Fibroblast of upper back skin (primary cell): ENCODE results near the gene FOXO4.
A peak's percentile ranks its signal among the peaks of the same experiment; 100 is the strongest.

Experiments used
- DNase-seq: peaks from one replicate; pipeline ENCODE4 v3.0.0-alpha.2; 2013

FOXO4 gene

DNA sequence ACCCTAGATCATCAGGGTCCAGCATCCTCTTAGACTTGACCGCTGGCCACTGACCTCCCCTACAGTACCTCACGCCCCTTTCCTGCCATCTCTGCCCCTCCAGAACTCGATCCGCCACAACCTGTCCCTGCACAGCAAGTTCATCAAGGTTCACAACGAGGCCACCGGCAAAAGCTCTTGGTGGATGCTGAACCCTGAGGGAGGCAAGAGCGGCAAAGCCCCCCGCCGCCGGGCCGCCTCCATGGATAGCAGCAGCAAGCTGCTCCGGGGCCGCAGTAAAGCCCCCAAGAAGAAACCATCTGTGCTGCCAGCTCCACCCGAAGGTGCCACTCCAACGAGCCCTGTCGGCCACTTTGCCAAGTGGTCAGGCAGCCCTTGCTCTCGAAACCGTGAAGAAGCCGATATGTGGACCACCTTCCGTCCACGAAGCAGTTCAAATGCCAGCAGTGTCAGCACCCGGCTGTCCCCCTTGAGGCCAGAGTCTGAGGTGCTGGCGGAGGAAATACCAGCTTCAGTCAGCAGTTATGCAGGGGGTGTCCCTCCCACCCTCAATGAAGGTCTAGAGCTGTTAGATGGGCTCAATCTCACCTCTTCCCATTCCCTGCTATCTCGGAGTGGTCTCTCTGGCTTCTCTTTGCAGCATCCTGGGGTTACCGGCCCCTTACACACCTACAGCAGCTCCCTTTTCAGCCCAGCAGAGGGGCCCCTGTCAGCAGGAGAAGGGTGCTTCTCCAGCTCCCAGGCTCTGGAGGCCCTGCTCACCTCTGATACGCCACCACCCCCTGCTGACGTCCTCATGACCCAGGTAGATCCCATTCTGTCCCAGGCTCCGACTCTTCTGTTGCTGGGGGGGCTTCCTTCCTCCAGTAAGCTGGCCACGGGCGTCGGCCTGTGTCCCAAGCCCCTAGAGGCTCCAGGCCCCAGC is 5.2 kb downstream of the FOXO4 start:
- DNase-seq, result no peak

DNA sequence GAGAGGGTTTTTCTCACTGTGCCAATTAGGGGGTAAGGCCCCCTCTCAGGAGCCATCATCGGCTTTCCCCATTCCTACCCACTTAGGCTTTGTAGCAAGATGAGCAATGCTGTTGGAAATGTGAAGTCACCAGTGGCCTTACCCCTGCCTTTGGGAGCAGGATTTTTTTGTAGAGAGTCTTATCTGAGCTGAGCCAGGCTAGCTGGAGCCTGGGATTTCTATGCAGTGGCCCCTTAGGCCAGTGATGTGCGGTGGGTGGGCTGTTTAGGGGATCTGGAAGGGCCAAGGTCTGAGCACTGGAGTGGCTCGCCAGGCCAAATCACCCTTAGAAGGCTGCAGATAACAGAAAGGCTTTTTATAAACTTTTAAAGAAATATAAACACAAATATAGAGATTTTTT is 6.6 kb downstream of the FOXO4 start:
- no peak for DNase-seq

DNA sequence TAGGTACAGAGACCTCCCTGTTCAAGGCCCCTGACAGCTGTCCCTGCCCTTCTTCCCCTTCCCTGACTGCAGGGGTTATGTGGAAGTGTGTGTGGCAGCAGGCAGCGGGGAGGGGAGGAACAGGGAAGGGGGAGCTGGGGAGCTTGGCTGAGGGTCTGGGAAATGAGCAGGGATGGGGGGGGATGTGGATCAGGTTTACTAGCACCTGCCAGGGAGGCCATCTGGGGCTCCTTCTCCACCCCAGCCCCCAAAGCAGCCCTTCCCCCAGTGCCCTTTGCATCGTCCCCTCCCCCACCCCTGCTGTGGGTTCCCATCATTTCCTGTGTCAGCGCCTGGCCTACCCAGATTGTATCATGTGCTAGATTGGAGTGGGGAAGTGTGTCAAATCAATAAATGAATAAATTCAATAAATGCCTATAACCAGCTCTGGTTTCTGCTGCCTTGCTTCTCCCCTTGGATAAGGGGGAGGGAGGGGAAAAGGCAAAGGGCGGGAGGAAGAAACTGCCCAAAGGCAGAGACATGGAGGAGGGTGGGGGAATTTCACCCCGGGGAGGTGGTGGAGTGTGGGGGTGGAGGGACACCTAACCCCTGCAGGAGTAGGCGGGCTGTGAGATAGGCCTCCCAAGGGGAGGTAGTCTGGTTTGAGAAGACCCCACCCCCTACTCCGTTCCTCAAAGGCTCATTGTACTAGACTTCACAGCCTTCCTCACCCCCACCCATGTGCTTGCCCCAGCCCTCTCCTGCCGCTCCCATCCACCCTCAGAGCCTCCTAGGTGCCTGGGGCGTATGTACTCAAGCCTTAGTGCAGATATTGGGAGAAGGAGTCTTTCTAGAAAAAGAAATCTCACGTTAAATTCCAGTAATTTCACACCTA is 7.7 kb downstream of the FOXO4 start:
- DNase-seq, result no peak

DNA sequence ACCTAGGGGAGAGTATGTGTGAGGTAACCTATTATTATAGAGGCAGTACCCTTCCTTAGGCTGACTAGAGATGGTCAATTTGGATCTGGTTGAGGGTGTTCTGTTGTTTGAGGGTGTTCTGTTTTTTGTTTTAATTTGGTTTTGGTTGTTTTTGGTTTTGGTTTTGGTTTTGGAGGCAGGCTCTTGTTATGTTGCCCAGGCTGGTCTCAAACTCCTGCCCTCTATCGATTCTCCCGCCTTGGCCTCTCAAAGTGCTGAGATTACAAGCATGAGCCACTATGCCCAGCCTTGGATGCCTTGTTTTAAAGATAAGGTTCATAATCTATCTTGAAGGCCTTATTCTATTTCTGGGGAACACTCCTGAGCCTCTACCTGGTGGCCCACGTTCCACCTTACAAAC is 10.0 kb downstream of the FOXO4 start:
- DNase-seq, result no peak

DNA sequence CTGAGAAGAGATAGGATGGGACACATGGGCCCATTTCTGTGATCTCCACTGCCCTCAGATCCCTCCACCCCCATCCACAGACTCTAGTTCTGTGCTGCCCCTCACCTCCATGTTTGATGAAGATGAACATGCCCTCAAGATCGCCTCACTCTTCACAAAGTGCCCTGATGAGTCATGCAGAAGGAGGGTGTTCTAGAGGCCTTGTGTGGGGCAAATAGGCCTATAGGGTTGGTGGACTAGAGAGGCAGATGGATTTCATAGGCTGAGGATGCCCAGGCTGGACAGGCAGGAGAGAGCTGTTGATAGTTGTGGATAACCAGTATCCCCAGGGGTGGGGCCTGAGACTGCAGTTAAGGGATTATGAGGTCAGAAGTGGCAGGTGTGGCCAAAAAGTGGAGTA is 10.8 kb downstream of the FOXO4 start, which contains the start of gene CXorf65:
Gene CXorf65 (minus strand): TSS at position 314 of the 400 bp plus-strand sequence. CDS start 184 bp downstream, at position 130.
- no peak for DNase-seq

DNA sequence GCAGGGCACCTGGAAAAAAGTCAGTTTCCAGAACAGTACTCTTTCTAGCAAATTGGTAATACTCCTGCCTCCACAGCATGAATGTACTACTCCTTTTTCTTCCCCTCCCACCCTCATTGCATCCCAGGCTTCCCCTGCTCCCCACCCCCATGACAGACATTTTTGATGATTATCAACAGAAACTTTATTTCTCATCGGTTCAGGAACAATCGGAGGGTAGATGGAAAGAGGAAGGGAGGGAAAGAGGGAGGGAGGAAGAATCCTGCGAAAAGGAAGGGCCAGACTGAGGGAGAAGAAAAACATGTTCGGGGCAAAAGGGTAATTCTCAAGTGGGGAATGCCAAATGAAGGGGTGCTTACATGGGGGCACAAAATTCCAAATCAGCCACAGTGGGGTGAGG is 11.6 kb downstream of the FOXO4 start:
- DNase-seq, result no peak

DNA sequence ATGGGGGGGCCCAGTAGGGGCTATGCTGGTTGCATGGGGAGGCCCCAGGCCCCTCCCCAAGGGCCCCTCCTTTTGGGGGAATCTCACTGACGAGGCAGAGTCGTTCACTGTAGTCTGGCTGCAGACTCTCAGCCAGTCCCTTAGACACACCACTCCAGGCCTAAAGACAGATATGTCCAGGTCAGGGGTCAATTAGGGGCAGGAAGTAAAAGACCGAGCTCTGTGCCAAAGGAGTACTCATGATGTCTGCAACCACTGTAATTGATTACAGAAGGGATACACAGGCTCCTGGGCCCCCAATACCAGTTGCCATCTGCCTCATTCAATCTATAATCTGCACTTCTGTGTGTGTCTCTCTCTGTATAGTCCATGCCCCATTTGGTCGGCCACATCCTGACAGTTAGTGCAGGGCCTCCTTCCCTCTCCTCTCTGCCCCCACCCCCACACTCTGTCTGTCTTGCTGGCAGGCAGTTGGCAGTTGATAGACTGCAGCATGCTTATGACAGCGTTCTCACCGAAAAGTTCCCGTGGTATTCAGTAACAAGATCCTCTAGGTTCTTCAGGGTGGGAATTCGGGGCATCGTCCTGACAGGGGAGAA is 12.2 kb downstream of the FOXO4 start:
- no peak for DNase-seq

DNA sequence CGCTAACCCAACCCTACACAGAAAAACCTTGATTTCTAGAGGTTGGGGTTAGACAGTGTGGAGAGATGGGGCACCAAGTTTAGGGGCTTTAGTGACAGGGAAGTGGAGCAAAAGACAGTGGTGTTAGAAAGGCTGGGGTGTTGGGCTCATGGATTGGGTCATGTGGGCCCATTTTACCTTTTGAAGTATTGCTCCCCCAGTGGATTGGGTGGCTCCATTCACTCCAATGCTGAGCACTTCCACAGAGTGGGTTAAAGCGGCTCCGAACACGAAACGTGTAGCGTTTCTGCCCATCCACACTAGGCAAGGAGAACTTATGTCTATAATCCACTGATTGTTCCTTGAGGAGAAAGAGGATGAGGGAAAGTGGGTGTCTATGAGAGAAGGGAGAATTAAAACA is 13.4 kb downstream of the FOXO4 start:
- no peak for DNase-seq

DNA sequence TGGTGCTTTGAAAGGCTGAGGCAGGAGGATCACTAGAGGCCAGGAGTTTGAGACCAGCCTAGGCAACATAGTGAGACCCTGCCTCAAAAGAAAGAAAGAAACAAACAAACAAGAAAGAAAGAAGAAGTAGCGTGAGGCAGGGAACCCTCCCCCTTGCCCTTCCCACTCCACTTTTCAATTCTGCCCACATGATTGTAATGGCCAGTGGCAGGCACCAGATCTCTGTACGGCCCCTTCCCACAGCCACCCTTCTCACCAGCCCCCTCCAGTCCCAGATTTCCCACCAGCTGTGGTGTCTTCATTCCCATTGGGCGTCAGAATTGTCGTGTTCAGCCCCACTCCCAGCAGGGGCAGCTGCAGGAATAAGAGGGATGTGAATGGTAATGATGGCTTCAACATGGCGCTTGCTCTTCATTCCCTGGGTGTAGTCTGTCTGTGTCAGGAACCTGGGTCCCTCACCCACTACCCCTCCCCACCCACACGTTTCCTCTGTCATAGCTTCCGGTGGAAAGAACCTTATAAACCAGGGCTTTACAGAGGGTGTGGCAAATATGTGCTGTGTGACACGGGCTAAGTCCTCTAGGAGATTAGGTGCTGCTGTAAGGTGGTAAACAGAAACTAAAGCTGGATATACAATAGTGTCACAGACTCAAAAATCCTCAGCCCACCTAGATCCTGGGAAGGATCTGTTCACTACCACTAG is 15.6 kb downstream of the FOXO4 start, which contains the start of gene IL2RG:
Gene IL2RG (minus strand): TSS at position 437 of the 703 bp plus-strand sequence. CDS start 38 bp downstream, at position 399.
- no peak for DNase-seq

DNA sequence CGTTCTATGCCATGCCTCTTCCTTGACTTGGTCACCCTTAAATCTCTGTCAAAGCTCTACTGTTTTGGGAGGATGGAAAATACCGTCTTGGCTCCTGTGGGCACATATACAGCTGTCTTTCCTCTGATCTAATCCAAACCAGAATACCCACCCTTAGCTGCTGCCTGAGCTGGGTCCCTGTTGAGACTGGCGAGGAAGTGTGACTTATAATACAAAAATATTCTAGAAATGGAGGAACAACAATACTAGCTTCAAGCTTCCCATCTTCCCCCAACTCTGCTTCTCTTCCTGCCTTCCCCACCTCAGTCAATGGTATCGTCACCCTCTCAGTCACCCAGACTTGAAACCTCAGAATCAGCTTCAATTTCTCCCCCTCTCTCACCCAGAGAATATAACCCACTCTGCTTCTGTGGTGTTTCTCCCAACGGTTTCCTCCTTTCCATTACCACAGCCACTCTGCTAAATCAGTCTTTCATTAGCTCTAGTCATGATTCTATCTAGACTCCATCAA is 16.3 kb downstream of the FOXO4 start:
- DNase-seq, result no peak

DNA sequence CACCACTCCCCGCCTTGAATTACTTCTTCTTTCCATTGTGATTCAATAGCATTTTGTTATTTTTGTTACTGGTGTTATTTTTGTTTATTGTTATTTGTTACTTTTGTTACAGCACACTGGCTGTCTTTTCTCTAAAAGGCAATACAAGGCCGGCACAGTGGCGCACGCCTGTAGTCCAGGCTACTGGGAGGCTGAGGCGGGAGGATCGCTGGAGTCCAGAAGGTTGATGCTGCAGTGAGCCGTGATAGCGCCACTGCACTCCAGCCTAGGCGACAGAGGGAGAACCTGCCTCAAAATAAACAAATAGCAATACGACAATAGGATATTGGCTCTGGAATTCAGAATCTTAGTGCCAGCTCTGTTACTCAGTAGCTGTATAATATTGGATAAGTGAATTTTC is 21.7 kb downstream of the FOXO4 start:
- no peak for DNase-seq

DNA sequence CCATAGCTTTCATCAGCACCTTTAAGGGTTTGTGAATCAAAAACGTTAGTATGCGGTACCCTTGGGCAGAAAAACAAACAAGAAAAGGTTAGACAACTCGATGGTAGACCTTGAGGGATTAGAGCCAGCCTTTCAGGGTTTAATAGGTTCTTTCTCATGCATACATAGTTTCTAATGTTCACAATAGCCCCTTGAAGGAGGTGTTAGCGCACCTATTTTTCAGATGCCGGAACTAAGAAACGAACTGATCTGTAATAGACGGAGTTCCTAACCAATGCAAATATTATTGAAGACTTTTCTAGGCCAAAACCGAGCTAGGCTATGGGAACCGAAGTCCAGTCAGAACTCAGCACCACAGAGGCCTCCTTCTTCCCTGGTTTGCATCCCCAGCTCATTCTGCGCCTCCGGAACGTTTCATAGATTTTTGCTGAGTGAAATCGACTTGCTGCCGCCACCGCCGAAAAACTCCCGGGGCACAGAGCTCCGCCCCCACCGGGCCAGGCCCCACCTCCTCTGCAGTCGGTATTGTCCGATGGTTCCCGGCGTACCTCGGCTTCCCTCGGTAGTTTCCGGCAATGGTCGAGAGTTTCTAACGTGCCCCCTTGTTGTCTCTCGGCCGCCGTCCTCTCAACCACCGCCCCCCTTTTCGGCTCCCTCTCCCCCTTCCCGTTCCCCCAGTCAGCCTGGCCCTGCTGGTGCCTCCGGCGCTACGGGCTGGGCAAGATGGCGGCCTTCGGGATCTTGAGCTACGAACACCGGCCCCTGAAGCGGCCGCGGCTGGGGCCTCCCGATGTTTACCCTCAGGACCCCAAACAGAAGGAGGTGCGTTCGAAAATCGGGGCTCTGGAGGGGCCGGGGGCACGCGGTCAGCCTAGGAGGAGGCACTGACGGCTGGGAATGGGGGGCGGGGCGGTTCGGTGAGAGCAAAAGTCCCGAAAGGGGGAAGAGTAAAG is 22.7 kb downstream of the FOXO4 start, which contains the start of gene MED12:
Gene MED12 (plus strand): TSS at position 565 of the 953 bp plus-strand sequence. CDS start 159 bp downstream, at position 724.
- peak; percentile 82 for DNase-seq

DNA sequence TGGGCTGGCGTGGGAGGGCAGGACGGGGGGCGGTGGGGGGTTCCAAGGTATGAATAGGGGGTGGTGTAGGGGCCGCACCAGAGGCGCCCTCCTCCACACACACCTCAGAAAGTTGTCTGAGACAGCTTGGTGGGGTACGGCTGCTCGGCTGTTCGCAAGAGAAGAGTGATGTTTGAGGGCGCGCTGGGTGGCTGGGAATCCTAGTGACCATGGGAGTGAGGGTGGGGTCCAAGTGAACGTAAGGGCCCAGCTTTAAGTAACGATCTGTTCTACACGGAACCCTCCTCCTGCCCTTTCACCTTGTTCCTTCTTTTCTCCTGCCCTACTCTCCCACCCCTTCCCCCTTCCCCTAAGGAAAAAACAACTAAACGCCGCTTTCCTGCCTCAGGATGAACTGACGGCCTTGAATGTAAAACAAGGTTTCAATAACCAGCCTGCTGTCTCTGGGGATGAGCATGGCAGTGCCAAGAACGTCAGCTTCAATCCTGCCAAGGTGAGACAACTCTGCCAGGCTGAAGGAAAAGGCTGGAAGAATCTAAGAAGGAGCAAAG is 23.4 kb downstream of the FOXO4 start:
- DNase-seq, result no peak

DNA sequence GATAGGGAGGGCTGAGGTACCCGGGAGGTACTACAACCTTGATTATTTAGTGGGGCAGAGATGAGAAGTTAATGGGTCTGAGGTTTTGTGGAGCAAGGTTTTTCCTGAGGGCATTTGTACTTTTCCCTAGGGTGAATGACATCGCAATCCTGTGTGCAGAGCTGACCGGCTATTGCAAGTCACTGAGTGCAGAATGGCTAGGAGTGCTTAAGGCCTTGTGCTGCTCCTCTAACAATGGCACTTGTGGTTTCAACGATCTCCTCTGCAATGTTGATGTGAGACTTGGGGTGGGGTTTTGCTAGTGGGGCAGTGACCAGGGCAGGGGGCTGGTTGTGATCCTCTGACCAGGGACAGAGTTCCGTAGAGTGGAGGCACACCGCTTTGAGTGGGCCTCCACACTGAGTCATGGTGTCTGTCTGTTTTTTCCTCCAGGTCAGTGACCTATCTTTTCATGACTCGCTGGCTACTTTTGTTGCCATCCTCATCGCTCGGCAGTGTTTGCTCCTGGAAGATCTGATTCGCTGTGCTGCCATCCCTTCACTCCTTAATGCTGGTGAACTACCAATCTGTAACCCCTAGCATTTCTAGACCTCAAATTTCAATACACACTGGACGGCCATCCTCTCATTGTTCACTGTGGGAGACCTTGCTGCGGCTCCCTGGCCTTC is 32.6 kb downstream of the FOXO4 start:
- no peak for DNase-seq

DNA sequence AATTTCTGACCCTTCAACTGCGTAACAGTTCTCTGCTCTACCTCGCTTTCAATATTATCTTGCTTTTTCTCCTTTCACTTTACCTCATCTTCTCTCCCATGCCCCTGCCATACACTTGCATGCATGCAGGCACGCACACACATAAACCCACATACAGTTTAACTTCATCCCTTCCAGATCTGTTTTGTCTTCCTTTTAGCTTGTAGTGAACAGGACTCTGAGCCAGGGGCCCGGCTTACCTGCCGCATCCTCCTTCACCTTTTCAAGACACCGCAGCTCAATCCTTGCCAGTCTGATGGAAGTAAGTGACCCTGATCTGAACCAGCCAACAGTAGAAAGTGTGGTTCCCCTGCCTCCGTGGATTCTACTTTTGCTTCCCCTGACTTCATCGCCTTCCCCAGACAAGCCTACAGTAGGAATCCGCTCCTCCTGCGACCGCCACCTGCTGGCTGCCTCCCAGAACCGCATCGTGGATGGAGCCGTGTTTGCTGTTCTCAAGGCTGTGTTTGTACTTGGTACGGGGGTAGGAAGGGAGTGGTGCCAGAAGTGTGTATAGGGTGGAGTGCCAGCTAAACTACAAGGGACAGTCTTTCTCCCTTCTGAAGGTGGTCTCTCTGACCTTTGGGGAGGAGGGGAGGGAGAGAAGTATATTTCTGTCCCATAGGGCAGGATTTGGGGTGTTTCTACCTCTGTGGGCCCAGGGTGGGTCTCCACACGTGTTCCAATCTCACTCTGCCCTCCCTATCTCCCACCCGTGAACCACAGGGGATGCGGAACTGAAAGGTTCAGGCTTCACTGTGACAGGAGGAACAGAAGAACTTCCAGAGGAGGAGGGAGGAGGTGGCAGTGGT is 33.5 kb downstream of the FOXO4 start:
- DNase-seq, result peak; percentile 43

DNA sequence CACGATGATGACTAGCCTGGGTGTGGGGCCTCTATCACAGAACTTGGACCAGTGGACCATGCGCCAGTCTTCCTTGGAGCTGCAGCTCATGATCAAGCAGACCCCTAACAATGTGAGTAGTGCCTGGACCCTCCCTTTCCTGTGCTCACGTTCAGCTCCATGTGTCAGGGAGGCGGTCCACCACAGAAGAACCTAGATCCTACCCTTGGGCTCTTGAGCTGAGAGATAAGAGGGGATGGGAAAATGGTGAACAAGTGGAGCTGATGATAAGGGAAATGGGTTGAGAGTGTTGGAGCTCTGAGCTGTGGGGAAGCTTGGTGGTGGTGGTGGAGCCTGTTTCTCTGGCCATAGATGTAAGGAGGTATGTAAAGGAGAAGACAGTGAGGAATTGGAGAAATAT is 35.9 kb downstream of the FOXO4 start:
- no peak for DNase-seq

DNA sequence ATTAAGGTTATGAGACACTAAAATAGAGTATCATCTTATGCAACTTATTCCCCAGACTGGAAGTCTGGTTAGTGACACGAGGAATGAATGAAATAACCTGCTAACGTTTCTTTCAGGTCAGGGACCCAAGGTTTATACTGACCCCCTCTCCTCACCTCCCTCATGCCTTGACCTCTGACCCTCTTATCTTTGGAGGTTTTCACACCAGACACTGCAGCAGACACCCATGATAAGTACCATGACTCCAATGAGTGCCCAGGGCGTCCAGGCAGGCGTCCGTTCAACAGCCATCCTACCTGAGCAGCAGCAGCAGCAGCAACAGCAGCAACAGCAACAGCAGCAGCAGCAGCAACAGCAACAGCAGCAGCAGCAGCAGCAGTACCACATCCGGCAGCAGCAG is 44.8 kb downstream of the FOXO4 start:
- no peak for DNase-seq

DNA sequence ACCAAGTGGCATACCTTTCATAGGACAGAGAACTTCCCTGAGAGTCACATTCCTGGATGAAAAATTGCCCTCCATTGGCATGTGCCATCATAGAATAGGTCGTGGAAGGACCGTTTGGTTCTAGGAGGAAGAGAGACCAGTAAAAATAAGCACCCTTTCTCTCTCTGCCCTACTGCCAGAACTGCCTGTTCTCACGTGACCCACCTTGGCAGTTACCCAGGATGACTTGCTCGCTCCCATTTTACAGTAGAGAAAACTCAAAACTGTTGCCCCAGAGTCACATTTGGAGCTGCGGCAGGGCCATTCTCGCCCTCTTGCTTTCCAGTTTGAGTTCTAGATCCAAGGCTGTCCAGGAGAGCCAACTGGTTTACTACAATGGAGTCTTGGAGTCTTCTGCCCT is 47.9 kb downstream of the FOXO4 start:
- DNase-seq, result peak; percentile 9

DNA sequence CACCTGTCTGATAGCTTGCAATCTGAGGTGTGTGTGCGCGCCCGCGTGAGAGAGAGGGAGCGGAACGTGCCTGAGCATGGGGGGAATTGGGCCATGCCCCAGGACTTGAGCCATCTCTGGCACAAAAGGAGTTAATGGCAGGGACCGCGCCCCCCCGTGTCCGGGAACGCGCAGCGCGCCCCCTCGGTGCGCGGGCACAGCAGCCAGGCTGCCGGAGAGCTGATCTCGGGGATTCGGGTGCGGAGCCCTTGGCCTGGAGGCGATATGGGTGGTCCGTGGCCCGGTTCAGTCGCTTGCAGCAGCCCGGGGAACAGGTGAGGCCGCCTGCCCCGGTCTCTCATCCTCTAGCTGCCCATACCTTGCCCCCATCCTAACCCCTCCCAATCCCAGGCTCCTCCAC is 49.0 kb downstream of the FOXO4 start, which contains the start of gene NLGN3:
Gene NLGN3 (plus strand): TSS at position 191 of the 400 bp plus-strand sequence. CDS start 2,909 bp downstream, outside the sequence.
- no peak for DNase-seq
